ENCODE results near the gene MAP2K3. TPM values are rescaled to one million over a fixed set of nuclear protein-coding genes. Genes with fewer than 3 reads are reported as not detected.

The MAP2K3 gene
- total RNA-seq, 4 donors from 2014 or later, result 15.7 to 170 (median 63.8) TPM

DNA sequence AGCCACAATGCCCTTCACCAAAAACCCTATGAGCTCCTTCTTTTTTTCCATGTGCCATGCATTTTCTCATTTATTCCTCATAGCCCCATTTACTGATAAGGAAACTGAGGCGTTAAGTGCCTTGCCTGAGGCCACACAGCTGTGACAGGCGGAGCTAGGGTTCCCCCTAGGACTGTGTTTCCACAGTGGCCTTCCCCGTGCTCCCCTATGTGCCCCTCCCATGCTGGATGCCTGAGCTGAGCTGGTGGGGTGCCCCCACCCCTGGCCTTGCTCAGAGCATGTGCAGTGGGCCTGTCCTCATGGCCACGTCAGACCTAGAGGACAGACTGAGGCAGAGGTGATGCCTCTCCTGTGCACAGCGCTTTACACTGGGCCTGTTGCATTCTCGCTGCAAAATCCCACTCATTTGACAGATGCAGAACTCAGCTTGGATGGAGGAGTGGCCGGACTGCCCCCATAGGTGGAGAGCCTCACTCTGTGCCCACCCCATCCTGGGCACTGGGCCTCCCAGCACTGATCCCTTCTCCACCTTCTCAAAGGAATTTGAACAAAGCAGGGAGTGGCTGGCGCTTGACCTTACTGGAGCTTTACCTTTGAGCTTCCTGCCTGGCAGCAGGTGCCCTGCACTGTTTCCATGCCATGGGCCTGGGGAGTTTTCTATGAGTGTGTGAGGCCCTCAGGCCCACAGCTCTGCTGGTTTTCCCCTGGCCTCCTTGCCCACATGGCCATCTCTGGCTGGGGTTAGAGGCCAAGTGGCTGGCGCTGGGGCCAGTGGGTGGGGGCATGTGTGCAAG, 2.6 kb downstream of the MAP2K3 start:
- Histone ChIP-seq H3K9me3 (no peaks in the 10 kb centered on the region), H3K27me3 (no peaks in the 10 kb centered on the region), H3K36me3 (no peaks in the 10 kb centered on the region), H3K27ac (peak overlapping the region; percentile 94 to 99 (median 97)), H3K4me1 (peaks cover 63 to 70% of the 10 kb centered on the region in 2 donors), H3K4me3 (peak overlapping the region; percentile 72 to 88 (median 84))
- in situ Hi-C loops (cut with MboI; ENCODE audit: low sequenced_read_pairs in 4 of 4), result loop anchor here in 1 of 4 donors (10.0 kb wide), 1 partner anchor 162 kb away; the partner anchor contains the start of gene DHRS7B
- DNase-seq (no peak), ATAC-seq (no peak)
- intact Hi-C loops (cut with DNase I; ENCODE audit: low total_unique reads), result loop anchor here (1.0 kb wide), 1 partner anchor 120 kb away; no protein-coding TSS in a partner anchor
- TF ChIP-seq, protein P1, sequence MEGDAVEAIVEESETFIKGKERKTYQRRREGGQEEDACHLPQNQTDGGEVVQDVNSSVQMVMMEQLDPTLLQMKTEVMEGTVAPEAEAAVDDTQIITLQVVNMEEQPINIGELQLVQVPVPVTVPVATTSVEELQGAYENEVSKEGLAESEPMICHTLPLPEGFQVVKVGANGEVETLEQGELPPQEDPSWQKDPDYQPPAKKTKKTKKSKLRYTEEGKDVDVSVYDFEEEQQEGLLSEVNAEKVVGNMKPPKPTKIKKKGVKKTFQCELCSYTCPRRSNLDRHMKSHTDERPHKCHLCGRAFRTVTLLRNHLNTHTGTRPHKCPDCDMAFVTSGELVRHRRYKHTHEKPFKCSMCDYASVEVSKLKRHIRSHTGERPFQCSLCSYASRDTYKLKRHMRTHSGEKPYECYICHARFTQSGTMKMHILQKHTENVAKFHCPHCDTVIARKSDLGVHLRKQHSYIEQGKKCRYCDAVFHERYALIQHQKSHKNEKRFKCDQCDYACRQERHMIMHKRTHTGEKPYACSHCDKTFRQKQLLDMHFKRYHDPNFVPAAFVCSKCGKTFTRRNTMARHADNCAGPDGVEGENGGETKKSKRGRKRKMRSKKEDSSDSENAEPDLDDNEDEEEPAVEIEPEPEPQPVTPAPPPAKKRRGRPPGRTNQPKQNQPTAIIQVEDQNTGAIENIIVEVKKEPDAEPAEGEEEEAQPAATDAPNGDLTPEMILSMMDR (IDR thresholded peaks at IDR 0.05 in 4 of 5, conservative IDR thresholded peaks at IDR 0.05 in 1 of 5), result no peak
- TF ChIP-seq POLR2A (IDR thresholded peaks at IDR 0.05), result no peak

DNA sequence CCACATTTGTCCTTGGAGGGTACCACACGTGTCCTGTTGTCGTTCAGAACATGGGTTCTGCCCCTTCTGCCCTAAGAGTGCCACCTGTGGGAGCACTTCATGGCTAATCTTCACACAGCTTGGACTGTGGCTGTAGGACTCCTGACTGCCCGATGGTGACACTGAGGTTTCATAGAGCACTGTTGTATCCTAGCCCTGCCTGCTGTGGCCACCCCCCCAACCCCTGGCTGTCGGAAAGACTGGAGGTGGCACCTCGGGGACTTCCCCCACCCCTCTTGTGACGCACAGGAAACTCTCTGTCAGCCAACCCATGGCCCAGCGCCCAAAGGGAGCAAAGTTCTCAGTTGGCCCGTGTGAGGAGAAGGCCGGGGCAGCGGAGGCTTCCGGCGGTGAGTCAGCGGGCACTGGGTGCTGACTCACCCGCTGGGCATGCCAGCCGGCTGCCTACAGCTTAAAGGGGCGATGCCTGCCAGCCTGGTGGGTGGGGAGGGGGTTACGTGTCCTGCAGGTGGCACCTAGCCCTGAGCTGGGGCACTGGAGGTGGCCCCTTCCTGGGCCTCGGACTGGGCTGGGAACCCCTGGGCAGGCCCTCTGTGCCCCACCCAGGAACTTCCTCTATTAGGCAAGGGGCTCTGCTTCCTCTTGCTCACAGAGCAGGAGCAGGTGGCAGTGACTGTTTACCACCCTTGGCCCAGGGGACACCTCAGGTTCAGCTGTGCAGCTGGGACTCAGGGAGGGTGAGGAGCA, 3.4 kb downstream of the MAP2K3 start:
- ATAC-seq, result peak; percentile 41 to 45
- Histone ChIP-seq H3K27ac (peak overlapping the region; percentile 94 to 99 (median 97)), H3K27me3 (no peaks in the 10 kb centered on the region), H3K36me3 (no peaks in the 10 kb centered on the region), H3K9me3 (no peaks in the 10 kb centered on the region), H3K4me3 (peak overlapping the region; percentile 72 to 88 (median 84)), H3K4me1 (peaks cover 59 to 64% of the 10 kb centered on the region in 2 donors)
- in situ Hi-C loops (cut with MboI; ENCODE audit: low sequenced_read_pairs in 4 of 4) (loop anchor here in 1 of 4 donors (10.0 kb wide), 1 partner anchor 163 kb away; the partner anchor contains the start of gene DHRS7B), intact Hi-C loops (cut with DNase I; ENCODE audit: low total_unique reads) (loop anchor here (1.0 to 2.0 kb wide), 6 partner anchors 35 to 253 kb away; partner anchors contain the start of genes NATD1, TMEM11 and USP22)
- TF ChIP-seq POLR2A (IDR thresholded peaks at IDR 0.05), result peak; percentile 68 to 73
- TF ChIP-seq, protein P1 (IDR thresholded peaks at IDR 0.05 in 4 of 5, conservative IDR thresholded peaks at IDR 0.05 in 1 of 5), result no peak
- DNase-seq, result peak; percentile 94 to 99

DNA sequence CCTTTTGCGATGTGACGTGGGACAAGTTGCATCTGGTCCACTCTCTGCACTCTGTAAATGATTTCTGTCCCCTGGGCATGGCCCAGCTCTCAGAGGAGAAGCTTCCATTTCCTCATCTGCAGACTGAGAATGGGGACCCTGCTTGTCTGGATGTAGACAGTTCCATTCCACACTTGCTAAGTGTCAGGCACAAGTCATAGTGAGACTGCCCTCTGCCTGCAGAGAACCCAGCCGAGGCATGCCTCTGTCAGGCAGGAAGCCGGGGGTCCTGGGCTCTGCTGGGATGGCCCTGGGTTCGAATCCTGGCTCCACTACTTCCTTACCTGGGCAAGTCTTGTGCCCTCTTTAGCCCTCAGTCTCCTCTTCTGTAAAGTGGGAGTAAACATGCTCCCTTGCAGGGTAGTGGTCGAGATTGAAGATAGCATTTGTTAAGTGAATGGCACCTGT, 4.1 kb downstream of the MAP2K3 start:
- DNase-seq (no peak), ATAC-seq (no peak)
- in situ Hi-C loops (cut with MboI; ENCODE audit: low sequenced_read_pairs in 4 of 4) (loop anchor here in 1 of 4 donors (10.0 kb wide), 1 partner anchor 164 kb away; the partner anchor contains the start of gene DHRS7B), intact Hi-C loops (cut with DNase I; ENCODE audit: low total_unique reads) (loop anchor here (2.0 kb wide), 5 partner anchors 36 to 254 kb away; partner anchors contain the start of genes NATD1, TMEM11 and USP22)
- no peaks in the 10 kb centered on the region for H3K36me3 ChIP-seq
- TF ChIP-seq, protein P1 (IDR thresholded peaks at IDR 0.05 in 4 of 5, conservative IDR thresholded peaks at IDR 0.05 in 1 of 5), result peak in 3 of 5 experiments; percentile 16 to 31 (median 21)
- TF ChIP-seq POLR2A (IDR thresholded peaks at IDR 0.05), result no peak
- H3K9me3 ChIP-seq, result no peaks in the 10 kb centered on the region
- peaks cover 57 to 59% of the 10 kb centered on the region in 2 donors for H3K4me1 ChIP-seq
- peak overlapping the region; percentile 94 to 99 (median 97) for H3K27ac ChIP-seq
- H3K27me3 ChIP-seq, result no peaks in the 10 kb centered on the region
- peak overlapping the region; percentile 42 to 88 (median 80) for H3K4me3 ChIP-seq

DNA sequence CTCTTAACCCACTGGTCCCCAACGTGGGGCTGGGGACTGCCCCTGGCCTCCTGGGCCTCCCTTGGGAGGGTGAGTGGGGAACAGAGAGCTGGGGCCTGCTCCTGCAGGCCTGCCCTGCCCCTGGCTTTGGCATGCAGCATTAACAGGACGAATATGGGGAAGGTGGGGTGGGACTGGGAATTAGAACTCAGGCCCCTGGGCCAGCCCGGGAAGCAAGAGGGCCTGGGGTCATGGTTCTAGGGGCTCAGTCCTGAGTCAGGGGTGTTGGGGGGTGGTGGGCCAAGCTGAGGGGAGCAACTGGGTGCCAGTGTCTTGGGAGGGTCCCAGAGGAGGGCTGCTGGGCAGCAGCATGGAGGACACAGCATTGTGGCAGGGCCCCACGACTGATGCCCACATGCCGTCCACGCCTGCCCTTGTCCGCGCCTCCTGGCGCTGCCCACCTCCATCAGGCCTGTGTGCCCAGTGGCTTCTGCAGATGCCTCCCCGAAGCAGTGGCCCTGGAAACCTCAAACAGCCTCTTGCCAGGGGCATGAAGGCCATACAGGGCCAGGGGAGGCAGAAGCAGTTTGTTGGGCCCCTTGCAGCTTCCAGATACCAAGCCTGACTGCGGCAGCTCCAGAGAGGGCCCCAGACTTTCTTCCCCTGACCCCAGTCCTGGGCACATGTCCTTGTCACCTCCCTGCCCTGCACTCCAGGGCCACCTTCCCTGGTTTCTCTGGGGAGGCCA, 4.8 kb downstream of the MAP2K3 start:
- ATAC-seq (no peak), DNase-seq (no peak)
- no peaks in the 10 kb centered on the region for H3K36me3 ChIP-seq
- TF ChIP-seq, protein P1 (IDR thresholded peaks at IDR 0.05 in 4 of 5, conservative IDR thresholded peaks at IDR 0.05 in 1 of 5), result no peak
- no peak for TF ChIP-seq POLR2A (IDR thresholded peaks at IDR 0.05)
- no peaks in the 10 kb centered on the region for H3K9me3 ChIP-seq
- peaks cover 54 to 57% of the 10 kb centered on the region in 2 donors for H3K4me1 ChIP-seq
- H3K27me3 ChIP-seq, result no peaks in the 10 kb centered on the region
- in situ Hi-C loops (cut with MboI; ENCODE audit: low sequenced_read_pairs in 4 of 4) (loop anchor here in 1 of 4 donors (10.0 kb wide), 1 partner anchor 165 kb away; the partner anchor contains the start of gene DHRS7B), intact Hi-C loops (cut with DNase I; ENCODE audit: low total_unique reads) (loop anchor here (2.0 kb wide), 5 partner anchors 37 to 255 kb away; partner anchors contain the start of genes NATD1, TMEM11 and USP22)
- H3K27ac ChIP-seq, result peak overlapping the region; percentile 94 to 99 (median 97)
- H3K4me3 ChIP-seq, result peak overlapping the region in 1 of 4 donors; percentile 9

Measured in gastrocnemius medialis (tissue), 4 donors.